K562 (cell line): ENCODE data around the gene FGFBP3. TPM values are rescaled to one million over a fixed set of nuclear protein-coding genes. Genes with fewer than 3 reads are reported as not detected.

Experiments used
- CEBPG ChIP-seq, 3 experiments: fragments of 200-800 bp in 1 of 3; sonication (Bioruptor generic) in 1 of 3; sonication (generic) in 1 of 3; formaldehyde crosslinking in 1 of 3; IDR thresholded peaks in 2 of 3; conservative IDR thresholded peaks in 1 of 3; 2 replicates each; pipeline versions ENCODE4 v1.6.1 to v1.8.0; 2016 to 2022; ENCODE audit warnings: missing compliant biosample characterization in 2 of 3, missing genetic modification characterization in 2 of 3, mild to moderate bottlenecking in 1 of 3, missing genetic modification reagents in 1 of 3
- POLR3G ChIP-seq: IDR thresholded peaks from 2 replicates; pipeline ENCODE4 v1.6.1; 2011; ENCODE audit not compliant: insufficient read length, insufficient replicate concordance; ENCODE audit errors: extremely low read depth
- PRMT5 ChIP-seq: sonication (generic); formaldehyde crosslinking; IDR thresholded peaks from 2 replicates; pipeline ENCODE4 v1.5.0; 2020; ENCODE audit warnings: missing genetic modification reagents
- RNF2 ChIP-seq: sonication (generic); IDR thresholded peaks from 2 replicates; pipeline ENCODE4 v1.6.1; 2016
- SMAD4 ChIP-seq: fragments of 250-450 bp; sonication (Bioruptor Pico); conservative IDR thresholded peaks from 2 replicates; pipeline ENCODE4 v1.8.0; 2021; ENCODE audit warnings: inconsistent platforms, mild to moderate bottlenecking, moderate library complexity
- TARDBP ChIP-seq: fragments of 450-650 bp; IDR thresholded peaks from 2 replicates; pipeline ENCODE4 v1.6.1; 2016
- ZNF830 ChIP-seq: fragments of 250-450 bp; sonication (Bioruptor Pico); IDR thresholded peaks from 2 replicates; pipeline ENCODE4 v1.5.0; 2021; ENCODE audit warnings: mild to moderate bottlenecking
- polyA plus RNA-seq, 8 experiments: library from polyadenylated mRNA; depleted of rRNA in 4 of 8; stranded (reverse) in 5 of 8; unstranded in 3 of 8; fragments of >200 nt; fragmentation: Nextera tagmentation in 2 of 8; fragmentation: Illumina TruSeq in 1 of 8; extraction: Ambion mirVana in 2 of 8; extraction: Trizol in 1 of 8; gene quantifications; 2 replicates each; pipeline versions ENCODE4 v1.2.1 to v1.2.3, GENCODE V29; 2011 to 2014; ENCODE audit warnings: inconsistent platforms in 1 of 8, missing spikeins in 1 of 8
- total RNA-seq, 7 experiments: library from RNA; depleted of rRNA in 6 of 7; stranded (reverse); fragments of >200 nt in 6 of 7; fragmentation: Illumina TruSeq in 2 of 7; extraction: Trizol in 2 of 7; gene quantifications; 2 replicates each; pipeline versions ENCODE4 v1.2.1 to v1.2.3, GENCODE V29; 2011 to 2021; ENCODE audit warnings: low replicate concordance in 1 of 7
- TF ChIP-seq, protein P1 (sequence below): fragments of 450-650 bp; IDR thresholded peaks from 2 replicates; pipeline ENCODE4 v1.6.1; 2016; ENCODE audit warnings: antibody characterized with exemption
- TF ChIP-seq, protein P2 (sequence below): fragments of 450-650 bp; IDR thresholded peaks from 2 replicates; pipeline ENCODE4 v1.6.1; 2016; ENCODE audit warnings: missing biosample characterization, missing genetic modification characterization
- TF ChIP-seq, protein P3 (sequence below): sonication (generic); formaldehyde crosslinking; IDR thresholded peaks from 2 replicates; pipeline ENCODE4 v1.4.0; 2020; ENCODE audit warnings: mild to moderate bottlenecking, missing genetic modification reagents
- TF ChIP-seq, protein P4 (sequence below): fragments of 250-450 bp; sonication (Bioruptor Pico); IDR thresholded peaks from 2 replicates; pipeline ENCODE4 v1.4.0; 2020; ENCODE audit warnings: borderline replicate concordance
- TF ChIP-seq, protein P5 (sequence below): fragments of 450-650 bp; formaldehyde crosslinking; IDR thresholded peaks from 2 replicates; pipeline ENCODE4 v1.4.0; 2020; ENCODE audit warnings: mild to moderate bottlenecking, moderate library complexity

FGFBP3 gene
- total and polyA plus RNA-seq, 9 of the 15 experiments (the other 6 are each of a cell fraction or from before 2014, with no cell fraction given): 0.58 to 3.0 (median 1.5) TPM

DNA sequence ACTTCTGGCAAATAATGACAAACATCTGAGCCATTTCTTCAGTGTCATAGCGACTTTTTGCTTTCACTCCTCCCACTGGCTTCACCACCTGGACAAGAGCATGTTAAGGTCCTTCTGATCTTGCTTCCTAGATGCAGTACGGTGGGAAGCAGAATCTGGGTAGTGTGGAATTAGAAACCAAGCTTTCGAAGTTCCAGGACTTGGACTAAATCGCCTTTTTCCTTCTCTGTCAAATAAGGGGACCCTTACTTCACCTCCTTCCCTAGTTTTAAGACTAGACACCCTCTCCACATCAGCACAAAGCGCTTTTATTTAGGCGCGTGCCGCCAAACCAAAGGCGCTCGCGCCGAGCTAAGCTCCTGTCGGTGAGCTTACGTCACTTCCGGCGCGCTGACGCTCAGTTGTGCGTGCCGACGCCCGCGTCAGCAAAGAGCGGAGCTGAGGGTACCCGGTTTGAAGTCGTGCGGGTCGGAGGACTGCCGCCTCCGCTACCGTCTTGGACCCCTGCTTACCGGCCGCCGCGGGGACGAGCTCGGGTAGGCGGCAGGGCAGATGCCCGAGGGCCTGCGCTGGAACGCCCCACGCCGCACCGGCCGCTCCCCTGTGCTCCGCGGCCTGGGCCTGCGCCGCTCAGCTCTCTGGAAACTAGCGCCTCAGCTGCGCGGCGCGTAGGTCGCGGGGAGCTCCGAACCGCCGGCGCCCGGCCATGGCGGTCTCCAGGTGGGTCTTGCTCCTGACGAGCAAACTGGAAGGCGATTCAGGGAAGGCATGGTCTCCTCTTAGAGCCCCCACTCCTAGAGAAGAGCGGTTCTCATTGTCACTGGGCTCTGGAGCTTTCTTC lies 14.3 kb upstream of the FGFBP3 start, which contains the start of gene BTAF1 (continued):
- TF ChIP-seq, protein P1, sequence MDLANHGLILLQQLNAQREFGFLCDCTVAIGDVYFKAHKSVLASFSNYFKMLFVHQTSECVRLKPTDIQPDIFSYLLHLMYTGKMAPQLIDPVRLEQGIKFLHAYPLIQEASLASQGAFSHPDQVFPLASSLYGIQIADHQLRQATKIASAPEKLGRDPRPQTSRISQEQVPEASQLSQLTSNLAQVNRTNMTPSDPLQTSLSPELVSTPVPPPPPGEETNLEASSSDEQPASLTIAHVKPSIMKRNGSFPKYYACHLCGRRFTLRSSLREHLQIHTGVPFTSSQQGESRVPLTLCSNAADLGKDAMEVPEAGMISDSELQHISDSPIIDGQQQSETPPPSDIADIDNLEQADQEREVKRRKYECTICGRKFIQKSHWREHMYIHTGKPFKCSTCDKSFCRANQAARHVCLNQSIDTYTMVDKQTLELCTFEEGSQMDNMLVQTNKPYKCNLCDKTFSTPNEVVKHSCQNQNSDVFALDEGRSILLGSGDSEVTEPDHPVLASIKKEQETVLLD: peak; percentile 90
- TF ChIP-seq SMAD4 (CRISPR knock-in tag) (no peak), CEBPG (CRISPR knock-in tag; IDR thresholded peaks at IDR 0.05) (peak; percentile 64), CEBPG (tag; conservative IDR thresholded peaks at IDR 0.05 in 1 of 2, IDR thresholded peaks at IDR 0.05 in 1 of 2) (no peak), TARDBP (no peak), ZNF830 (CRISPR knock-in tag) (no peak), RNF2 (no peak; the same call in 1 of the 2 replicates), POLR3G (no peak), PRMT5 (CRISPR knock-in tag) (no peak)
- TF ChIP-seq, protein P2, sequence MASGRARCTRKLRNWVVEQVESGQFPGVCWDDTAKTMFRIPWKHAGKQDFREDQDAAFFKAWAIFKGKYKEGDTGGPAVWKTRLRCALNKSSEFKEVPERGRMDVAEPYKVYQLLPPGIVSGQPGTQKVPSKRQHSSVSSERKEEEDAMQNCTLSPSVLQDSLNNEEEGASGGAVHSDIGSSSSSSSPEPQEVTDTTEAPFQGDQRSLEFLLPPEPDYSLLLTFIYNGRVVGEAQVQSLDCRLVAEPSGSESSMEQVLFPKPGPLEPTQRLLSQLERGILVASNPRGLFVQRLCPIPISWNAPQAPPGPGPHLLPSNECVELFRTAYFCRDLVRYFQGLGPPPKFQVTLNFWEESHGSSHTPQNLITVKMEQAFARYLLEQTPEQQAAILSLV (tag): no peak
- TF ChIP-seq, protein P3, sequence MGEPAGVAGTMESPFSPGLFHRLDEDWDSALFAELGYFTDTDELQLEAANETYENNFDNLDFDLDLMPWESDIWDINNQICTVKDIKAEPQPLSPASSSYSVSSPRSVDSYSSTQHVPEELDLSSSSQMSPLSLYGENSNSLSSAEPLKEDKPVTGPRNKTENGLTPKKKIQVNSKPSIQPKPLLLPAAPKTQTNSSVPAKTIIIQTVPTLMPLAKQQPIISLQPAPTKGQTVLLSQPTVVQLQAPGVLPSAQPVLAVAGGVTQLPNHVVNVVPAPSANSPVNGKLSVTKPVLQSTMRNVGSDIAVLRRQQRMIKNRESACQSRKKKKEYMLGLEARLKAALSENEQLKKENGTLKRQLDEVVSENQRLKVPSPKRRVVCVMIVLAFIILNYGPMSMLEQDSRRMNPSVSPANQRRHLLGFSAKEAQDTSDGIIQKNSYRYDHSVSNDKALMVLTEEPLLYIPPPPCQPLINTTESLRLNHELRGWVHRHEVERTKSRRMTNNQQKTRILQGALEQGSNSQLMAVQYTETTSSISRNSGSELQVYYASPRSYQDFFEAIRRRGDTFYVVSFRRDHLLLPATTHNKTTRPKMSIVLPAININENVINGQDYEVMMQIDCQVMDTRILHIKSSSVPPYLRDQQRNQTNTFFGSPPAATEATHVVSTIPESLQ (CRISPR knock-in tag): no peak
- TF ChIP-seq, protein P4, sequence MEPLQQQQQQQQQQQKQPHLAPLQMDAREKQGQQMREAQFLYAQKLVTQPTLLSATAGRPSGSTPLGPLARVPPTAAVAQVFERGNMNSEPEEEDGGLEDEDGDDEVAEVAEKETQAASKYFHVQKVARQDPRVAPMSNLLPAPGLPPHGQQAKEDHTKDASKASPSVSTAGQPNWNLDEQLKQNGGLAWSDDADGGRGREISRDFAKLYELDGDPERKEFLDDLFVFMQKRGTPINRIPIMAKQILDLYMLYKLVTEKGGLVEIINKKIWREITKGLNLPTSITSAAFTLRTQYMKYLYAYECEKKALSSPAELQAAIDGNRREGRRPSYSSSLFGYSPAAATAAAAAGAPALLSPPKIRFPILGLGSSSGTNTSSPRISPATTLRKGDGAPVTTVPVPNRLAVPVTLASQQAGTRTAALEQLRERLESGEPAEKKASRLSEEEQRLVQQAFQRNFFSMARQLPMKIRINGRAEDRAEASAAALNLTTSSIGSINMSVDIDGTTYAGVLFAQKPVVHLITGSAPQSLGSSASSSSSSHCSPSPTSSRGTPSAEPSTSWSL: no peak
- TF ChIP-seq, protein P5, sequence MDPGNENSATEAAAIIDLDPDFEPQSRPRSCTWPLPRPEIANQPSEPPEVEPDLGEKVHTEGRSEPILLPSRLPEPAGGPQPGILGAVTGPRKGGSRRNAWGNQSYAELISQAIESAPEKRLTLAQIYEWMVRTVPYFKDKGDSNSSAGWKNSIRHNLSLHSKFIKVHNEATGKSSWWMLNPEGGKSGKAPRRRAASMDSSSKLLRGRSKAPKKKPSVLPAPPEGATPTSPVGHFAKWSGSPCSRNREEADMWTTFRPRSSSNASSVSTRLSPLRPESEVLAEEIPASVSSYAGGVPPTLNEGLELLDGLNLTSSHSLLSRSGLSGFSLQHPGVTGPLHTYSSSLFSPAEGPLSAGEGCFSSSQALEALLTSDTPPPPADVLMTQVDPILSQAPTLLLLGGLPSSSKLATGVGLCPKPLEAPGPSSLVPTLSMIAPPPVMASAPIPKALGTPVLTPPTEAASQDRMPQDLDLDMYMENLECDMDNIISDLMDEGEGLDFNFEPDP (CRISPR knock-in tag): no peak
